Stimulated activated CD4-positive, alpha-beta T cell treated with anti-CD3 and anti-CD28 coated beads, Interleukin-15, amount 100 ng/mL, for 24 hours (primary cell): Measurements from ENCODE around the gene LCORL.
"Not testable (repeated sequence)": the region's sequence is repeated elsewhere in the genome, so short reads cannot be mapped to it uniquely, and the experiment has no call there.

Experiments used
- DNase-seq: peaks from one replicate; pipeline ENCODE4 v3.0.0-alpha.2; 2020

Gene LCORL

GRCh38 chr4:17924189-17924588 is 97.4 kb downstream of the LCORL start:
- no peak for DNase-seq

- DNase-seq, result no peak
Observed at GRCh38 chr4:17921451-17921850, 100.1 kb downstream of the LCORL start.

- DNase-seq, result no peak
Observed at GRCh38 chr4:17920681-17921080, 100.9 kb downstream of the LCORL start.

DNA sequence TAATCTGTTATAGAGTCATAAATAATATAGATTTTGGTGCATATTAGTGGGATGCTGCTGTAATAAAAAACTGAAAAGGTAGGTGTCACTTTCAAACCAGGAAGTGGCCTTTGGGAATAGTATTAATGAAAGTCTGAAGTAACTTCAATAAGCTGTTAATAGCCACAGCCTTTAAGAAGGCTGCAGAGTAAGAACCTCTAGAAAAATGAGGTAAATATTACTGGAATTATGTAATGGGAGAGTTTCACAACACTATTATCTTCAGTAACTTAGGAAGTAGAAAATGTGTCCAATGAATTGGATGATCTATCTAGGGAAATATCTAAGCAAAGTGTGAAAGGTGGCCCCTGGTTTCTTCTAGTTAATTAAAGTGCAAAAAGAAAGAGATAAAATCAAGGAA is 106.1 kb downstream of the LCORL start:
- DNase-seq, result no peak

DNA sequence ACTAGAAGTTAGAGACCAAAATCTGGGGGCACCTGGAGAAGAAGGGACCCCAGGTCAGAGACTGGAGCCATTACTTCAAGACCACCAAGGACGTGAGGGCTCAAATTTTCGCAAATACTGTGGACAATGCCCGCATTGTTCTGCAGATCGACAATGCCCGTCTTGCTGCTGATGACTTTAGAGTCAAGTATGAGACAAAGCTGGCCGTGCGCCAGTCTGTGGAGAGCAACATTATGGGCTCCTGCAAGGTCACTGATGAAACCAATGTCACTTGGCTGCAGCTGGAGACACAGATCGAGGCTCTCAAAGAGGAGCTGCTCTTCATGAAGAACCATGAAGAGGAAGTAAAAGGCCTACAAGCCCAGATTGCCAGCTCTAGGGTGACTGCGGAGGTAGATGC is 109.5 kb downstream of the LCORL start:
- no peak for DNase-seq

- DNase-seq, result no peak
Observed at GRCh38 chr4:17911608-17912007, 109.9 kb downstream of the LCORL start.

GRCh38 chr4:17898553-17899055 is 123.0 kb downstream of the LCORL start:
- DNase-seq, result no peak

DNA sequence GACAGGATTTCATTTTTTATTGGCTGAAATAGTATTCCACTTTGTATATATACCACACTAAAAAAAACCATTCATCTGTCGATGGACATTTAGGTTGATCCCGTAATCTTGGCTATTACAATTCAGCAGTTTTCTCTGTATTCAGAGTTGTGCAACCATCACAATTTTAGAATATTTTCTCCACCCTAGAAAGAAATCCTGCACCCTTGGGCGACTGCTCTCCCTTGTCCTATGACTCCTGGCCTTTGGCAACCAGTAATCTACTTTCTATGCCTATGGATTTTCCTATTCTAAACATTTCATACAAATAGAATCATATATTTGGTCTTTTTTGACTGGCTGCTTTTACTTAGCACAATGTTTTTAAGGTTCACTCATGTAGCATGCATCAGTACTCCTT is 126.1 kb downstream of the LCORL start:
- no peak for DNase-seq

DNA sequence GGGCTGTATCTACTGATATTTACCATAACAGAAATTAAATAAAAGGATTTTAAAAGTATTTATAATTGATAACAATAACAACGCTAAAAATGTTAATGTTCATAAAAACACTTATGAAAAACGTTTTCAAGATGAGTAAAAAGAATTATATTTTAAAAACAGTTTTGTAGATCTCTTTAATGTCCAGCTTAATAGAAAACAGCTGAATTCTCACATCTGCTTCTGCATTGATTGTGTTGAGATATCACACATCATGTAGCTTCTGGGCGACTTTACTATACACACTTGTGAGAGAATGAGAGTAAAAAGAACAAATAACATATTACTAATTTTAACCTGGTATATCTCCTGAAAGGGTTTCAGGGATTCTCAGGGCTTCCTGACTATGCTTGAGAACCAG is 127.1 kb downstream of the LCORL start:
- no peak for DNase-seq

DNA sequence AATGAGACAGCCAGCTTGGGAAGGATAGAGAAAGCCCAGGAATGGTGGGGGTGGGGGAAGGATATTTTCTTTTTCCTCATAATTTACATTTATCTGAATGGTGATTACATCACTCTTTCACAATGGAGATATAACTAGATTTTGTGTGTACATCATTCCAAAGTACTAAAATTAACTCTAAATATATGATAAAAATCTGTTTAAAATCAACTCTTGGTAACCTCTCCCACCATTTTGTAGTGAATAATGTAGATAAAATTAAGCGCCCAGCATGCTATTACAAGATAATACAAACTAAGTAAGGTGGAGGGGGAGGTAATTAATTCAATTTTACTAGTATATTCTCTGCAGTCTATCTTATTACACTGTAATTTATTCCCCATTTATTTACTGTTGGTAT is 131.9 kb downstream of the LCORL start:
- no peak for DNase-seq

- DNase-seq, result no peak
Observed at GRCh38 chr4:17884511-17884910, 137.0 kb downstream of the LCORL start.

DNA sequence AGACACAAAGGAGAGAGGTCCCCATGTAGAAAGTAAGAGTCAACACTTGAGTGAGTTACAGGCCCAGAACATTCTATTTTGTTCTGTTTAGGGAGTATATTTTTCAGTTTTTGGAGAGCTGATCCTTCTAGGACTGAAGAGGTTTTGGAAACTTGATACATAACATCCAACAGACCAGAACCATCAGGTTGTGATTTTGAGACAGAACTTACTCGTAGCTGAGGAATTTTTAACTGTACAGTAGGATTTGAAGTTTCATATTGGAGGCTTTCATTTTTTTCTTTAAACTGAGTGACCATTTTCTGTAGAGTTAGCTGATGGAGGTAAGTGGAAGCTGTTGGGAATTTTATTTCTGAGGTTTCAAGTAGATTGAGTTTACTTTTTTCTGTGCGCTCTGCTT is 137.5 kb downstream of the LCORL start:
- no peak for DNase-seq

DNA sequence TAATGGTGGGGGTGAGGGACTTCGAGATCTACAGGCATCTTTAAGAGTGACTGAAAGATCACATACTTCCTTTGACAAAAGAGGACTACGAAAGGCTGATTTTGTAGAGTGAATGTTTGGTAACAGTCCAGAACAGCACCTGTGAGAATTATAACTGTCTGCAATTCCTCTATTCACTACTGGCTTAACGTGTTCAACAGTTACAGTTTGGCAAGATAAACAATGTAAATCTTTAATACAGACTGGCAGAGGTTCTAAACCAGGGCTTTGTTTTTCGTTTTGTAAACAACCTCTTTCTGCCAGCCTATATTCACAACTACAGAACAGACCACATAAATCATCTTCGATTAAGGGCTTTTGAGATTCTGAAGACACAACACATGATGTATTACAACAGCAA is 143.9 kb downstream of the LCORL start:
- DNase-seq, result no peak

DNA sequence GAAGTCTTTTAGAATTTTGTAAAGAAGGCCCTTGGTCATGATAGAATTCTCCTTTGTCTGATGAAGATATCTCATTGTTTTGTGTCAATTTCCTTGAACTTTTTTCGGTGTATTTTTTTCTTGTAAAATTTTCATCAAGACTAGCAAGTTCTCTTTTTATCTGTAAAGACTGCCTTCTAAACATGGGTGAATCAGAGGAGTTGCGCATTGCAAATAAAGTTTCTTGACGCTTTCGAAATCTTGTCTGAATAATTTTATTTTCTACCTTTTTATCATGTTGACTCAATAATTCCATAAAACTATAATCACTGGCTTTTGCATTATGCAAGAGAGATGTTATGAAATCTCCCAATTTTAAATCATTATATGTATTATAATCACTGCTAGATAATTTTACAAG is 144.6 kb downstream of the LCORL start:
- DNase-seq, result no peak

GRCh38 chr4:17875402-17876070 is 146.0 kb downstream of the LCORL start:
- DNase-seq, result no peak

- DNase-seq, result no peak
Observed at GRCh38 chr4:17869327-17869726, 152.2 kb downstream of the LCORL start.

DNA sequence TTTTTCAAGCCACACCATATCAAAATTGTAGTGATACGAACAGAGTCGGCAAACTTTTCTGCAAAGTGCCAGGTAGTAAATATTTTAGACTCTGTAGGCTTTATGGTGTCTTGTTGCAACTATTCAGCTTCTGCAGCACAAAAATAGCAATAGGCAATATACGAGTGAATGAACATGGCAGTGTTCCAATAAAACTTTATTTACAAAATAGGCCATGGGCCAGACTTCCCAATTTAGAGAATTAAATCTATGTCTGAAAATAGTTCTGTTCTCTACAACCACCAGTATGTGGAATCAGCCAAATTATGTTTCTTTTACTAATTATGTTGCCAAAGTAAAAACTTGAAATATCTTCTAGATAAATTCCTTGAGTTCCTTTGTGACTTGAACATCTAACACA is 154.3 kb downstream of the LCORL start:
- DNase-seq, result no peak

GRCh38 chr4:17866810-17867209 is 154.7 kb downstream of the LCORL start:
- DNase-seq, result no peak

DNA sequence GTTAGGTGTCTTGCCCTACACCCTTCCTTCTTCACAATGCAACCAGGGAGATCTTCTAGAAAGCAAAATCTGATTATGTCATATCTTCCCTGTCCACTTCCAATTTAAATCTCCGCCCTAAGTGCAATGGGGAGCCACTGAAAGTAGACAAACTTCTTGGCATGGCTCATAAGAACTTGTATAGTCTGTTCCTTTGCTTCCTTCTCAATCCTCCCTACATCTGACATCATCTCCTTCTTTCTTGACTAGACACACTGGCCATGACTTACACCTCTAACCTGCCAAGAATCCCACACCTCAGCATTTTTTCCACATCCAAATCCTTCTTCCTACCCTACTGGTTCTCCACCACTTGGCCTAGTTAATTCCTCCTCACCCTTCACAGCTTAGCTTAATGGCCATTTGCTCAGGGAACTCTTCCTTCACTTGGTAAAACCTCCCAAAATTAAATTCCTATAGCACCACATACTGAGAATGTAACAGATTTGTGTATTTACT is 155.6 kb downstream of the LCORL start:
- DNase-seq, result no peak

GRCh38 chr4:17861906-17862305 is 159.6 kb downstream of the LCORL start:
- DNase-seq, result not testable (repeated sequence)

- DNase-seq, result no peak
Observed at GRCh38 chr4:17859793-17860406, 161.7 kb downstream of the LCORL start.

- no peak for DNase-seq
Observed at GRCh38 chr4:17854036-17854435, 167.5 kb downstream of the LCORL start.

- DNase-seq, result no peak
Observed at GRCh38 chr4:17851959-17852358, 169.6 kb downstream of the LCORL start.

GRCh38 chr4:17850295-17850694 is 171.3 kb downstream of the LCORL start:
- not testable (repeated sequence) for DNase-seq

DNA sequence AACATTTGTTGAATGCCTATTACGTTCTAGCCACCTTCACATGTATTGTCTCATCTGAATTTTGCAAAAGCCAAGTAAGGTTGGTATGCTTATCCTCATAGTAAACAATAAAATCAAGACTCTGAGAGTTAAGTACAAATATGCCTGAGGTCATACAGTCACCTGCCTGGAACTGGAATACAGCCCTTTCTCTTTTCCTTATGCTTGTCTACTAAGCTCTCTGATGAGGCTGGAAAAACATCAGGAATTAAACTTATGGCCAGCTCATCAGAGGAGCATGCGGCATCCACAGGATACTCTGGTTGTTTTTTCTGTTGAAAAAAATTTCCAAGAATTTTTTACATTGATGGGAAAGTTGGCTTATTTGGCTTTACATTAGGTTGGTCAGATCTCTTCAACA is 175.3 kb downstream of the LCORL start:
- no peak for DNase-seq
